Measurements from ENCODE around the gene NUP43.

The NUP43 gene

DNA sequence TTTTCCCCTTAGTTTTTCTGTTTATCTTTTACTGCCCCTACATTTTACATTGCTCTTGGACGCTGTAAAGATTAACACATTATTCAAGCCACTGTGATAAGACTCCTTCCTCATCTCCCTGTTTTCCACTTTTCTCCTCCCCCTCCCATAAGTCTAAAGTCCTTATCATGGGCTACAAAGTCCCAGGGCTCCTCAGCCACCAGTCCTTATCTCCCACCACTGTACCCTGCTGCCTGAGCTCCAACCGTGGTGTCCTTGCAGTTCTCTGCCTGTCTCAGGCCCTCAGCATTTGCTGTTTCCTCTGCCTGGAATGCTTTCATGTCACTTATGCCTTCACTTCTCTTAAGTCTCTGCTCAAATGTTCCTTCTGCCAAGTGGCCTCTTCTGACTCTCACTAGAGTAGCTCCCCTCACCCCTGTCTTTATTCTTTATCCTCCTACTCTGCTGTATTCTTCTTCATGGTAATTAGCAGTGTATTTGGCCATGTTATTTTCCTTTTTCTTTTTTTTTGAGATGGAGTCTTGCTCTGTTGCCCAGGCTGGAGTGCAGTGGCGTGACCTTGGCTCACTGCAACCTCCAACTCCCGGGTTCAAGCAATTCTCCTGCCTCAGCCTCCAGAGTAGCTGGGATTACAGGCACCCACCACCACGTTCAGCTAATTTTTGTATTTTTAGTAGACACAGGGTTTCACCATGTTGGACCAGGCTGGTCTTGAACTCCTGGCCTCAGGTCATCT, 17.7 kb downstream of the NUP43 start:
- Mint-ChIP-seq H3K27me3 (no peaks in the 10 kb centered on the region), H3K27ac (peak overlapping the region; percentile 95), H3K9me3 (no peaks in the 10 kb centered on the region), H3K36me3 (ENCODE audit: low read depth) (peaks cover 74% of the 10 kb centered on the region), H3K4me1 (ENCODE audit: low read depth) (peaks cover 31% of the 10 kb centered on the region), H3K4me3 (peak overlapping the region; percentile 71)
- intact Hi-C loops (cut with micrococcal nuclease) = loop anchor here (1.0 to 2.0 kb wide), 2 partner anchors 10 to 18 kb away; partner anchors contain the start of genes LATS1 and NUP43

DNA sequence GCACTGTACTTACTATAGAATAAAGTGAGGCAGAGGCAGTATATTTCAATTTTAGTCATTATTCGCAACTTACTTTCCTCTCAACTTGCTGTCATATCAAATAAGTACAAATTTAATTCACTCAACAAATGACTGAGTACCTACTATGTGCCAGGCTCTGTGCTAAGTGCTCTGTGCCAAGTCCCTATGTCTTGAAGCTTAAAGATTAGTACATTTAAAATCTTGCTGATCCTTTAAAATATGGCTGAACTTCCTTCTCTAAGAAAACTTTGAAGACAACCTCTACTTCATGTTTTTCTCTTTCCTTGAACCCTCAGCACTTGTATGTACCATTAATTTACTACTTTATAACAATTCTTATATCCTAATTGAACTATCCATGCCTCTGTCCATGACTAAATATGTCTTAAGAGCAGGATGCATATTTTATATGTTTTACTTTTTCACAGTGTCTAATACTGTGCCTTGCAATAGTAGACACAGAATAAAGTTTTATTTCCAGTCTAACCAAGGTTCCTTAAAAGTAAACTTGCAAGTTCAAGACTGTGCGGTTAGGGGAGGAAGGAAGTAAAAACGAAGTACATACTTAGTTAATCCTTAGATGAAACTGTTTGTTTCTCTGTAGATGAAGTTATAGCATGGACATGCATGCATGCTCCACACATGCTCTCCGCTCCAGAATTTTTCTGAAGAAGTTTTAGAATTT, 18.4 kb downstream of the NUP43 start:
- H3K4me3 Mint-ChIP-seq = peak overlapping the region; percentile 71
- H3K4me1 Mint-ChIP-seq (ENCODE audit: low read depth) = peaks cover 34% of the 10 kb centered on the region
- H3K27me3 Mint-ChIP-seq = no peaks in the 10 kb centered on the region
- no peaks in the 10 kb centered on the region for H3K9me3 Mint-ChIP-seq
- peaks cover 69% of the 10 kb centered on the region for H3K36me3 Mint-ChIP-seq (ENCODE audit: low read depth)
- H3K27ac Mint-ChIP-seq = peak overlapping the region; percentile 95
- intact Hi-C loops (cut with micrococcal nuclease) = loop anchor here (1.0 to 2.0 kb wide), 2 partner anchors 10 to 19 kb away; partner anchors contain the start of genes LATS1 and NUP43

DNA sequence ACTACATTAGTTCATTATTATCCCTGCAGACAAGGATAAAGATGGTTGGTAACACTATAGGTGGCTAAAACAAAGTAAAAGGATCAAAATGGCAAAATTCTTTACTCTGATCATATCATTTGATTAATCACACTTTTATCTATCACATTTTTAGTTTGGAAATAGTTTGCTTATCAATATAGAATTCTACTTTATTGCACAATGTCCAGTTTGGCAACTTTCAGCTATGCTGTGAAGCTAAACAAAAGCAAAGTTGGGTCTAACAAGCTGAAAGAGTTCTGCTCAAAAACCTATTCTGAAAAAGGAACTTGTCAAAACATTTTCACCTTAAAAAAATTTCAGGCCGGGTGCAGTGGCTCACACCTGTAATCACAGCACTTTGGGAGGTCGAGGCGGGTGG, 20.5 kb downstream of the NUP43 start:
- H3K36me3 Mint-ChIP-seq (ENCODE audit: low read depth) = peaks cover 47% of the 10 kb centered on the region
- no peak overlapping the region for H3K4me3 Mint-ChIP-seq
- peaks cover 34% of the 10 kb centered on the region for H3K4me1 Mint-ChIP-seq (ENCODE audit: low read depth)
- intact Hi-C loops (cut with micrococcal nuclease) = no loop called here
- no peak overlapping the region for H3K27ac Mint-ChIP-seq
- no peaks in the 10 kb centered on the region for H3K27me3 Mint-ChIP-seq
- no peaks in the 10 kb centered on the region for H3K9me3 Mint-ChIP-seq

DNA sequence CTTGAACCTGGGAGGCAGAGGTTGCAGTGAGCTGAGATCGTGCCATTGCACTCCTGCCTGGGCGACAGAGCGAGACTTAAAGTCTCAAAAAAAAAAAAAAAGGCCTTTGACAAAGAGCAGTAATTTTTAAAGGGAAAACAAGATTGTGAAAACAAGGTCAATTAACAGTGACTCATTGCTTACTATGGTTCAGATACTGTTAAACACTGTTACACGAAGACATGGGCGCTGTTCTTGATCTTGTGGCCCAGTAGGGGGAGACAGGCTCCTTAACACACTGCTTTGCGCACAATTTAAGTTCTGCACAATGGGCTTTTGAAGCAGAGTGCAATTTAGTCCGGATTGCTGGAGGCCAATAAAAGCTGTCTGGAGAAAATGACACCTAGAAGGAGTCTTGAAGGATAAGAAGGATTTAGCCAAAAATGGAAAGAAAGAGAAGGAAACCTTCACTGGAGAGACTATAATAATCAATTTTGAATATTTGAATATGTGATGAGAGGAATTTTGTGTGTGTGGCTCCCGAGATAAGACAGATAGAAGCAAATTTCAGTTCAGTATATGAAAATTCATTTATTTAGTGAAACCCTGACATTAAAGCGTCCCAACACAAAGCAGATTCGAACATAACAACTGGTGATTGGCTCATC, 22.4 kb downstream of the NUP43 start:
- no peak overlapping the region for H3K4me3 Mint-ChIP-seq
- H3K9me3 Mint-ChIP-seq = no peaks in the 10 kb centered on the region
- H3K27me3 Mint-ChIP-seq = no peaks in the 10 kb centered on the region
- H3K4me1 Mint-ChIP-seq (ENCODE audit: low read depth) = peaks cover 23% of the 10 kb centered on the region
- H3K27ac Mint-ChIP-seq = peak overlapping the region; percentile 38
- peaks cover 32% of the 10 kb centered on the region for H3K36me3 Mint-ChIP-seq (ENCODE audit: low read depth)
- intact Hi-C loops (cut with micrococcal nuclease) = loop anchor here (5.0 kb wide), 2 partner anchors 38 to 203 kb away; no protein-coding TSS in a partner anchor

DNA sequence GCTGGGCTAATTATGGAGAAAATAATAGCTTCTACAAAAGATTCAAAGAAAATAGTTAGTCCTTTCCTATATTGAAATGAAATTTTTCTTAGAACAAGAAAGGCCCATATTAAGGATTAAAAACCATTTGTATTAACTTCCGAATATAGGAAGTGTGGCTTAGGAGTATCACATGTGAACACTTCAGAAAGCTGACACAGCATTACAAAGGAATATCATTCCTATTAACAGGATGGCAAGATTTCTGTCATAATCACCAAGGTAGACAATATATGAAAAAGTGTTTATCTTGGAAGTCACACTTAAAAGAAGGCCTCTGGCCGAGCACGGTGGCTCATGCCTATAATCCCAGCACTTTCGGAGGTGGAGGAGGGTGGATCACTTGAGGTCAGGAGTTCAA, 23.1 kb downstream of the NUP43 start:
- Mint-ChIP-seq H3K36me3 (ENCODE audit: low read depth) (peaks cover 29% of the 10 kb centered on the region), H3K9me3 (no peaks in the 10 kb centered on the region), H3K4me3 (no peak overlapping the region), H3K27me3 (no peaks in the 10 kb centered on the region), H3K4me1 (ENCODE audit: low read depth) (peaks cover 17% of the 10 kb centered on the region), H3K27ac (peak overlapping the region; percentile 38)
- intact Hi-C loops (cut with micrococcal nuclease) = loop anchor here (5.0 kb wide), 2 partner anchors 39 to 204 kb away; no protein-coding TSS in a partner anchor

DNA sequence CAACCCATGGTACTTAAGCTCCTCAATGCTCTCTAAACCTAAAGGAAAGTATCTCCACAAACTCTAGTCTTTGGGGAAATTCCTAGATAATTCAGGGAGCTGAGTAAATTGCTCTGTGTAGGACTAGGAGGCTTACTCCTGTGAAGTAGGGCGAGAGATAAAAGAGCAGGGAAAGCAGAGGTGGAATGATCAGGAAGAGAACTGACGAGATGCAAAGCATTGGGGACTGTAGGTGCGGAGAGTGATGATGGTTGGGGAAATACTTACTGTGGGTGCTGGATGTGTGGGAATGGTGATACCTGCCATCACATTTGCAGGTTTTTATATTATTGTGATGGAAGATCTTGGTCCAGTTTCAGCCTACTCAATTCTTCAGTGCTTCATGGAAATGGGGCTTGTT, 26.8 kb downstream of the NUP43 start:
- H3K9me3 Mint-ChIP-seq = no peaks in the 10 kb centered on the region
- no peaks in the 10 kb centered on the region for H3K27me3 Mint-ChIP-seq
- H3K27ac Mint-ChIP-seq = no peak overlapping the region
- H3K36me3 Mint-ChIP-seq (ENCODE audit: low read depth) = peaks cover 23% of the 10 kb centered on the region
- peaks cover 21% of the 10 kb centered on the region for H3K4me1 Mint-ChIP-seq (ENCODE audit: low read depth)
- intact Hi-C loops (cut with micrococcal nuclease) = loop anchor here (5.0 kb wide), 1 partner anchor 33 kb away; no protein-coding TSS in a partner anchor
- H3K4me3 Mint-ChIP-seq = no peak overlapping the region

DNA sequence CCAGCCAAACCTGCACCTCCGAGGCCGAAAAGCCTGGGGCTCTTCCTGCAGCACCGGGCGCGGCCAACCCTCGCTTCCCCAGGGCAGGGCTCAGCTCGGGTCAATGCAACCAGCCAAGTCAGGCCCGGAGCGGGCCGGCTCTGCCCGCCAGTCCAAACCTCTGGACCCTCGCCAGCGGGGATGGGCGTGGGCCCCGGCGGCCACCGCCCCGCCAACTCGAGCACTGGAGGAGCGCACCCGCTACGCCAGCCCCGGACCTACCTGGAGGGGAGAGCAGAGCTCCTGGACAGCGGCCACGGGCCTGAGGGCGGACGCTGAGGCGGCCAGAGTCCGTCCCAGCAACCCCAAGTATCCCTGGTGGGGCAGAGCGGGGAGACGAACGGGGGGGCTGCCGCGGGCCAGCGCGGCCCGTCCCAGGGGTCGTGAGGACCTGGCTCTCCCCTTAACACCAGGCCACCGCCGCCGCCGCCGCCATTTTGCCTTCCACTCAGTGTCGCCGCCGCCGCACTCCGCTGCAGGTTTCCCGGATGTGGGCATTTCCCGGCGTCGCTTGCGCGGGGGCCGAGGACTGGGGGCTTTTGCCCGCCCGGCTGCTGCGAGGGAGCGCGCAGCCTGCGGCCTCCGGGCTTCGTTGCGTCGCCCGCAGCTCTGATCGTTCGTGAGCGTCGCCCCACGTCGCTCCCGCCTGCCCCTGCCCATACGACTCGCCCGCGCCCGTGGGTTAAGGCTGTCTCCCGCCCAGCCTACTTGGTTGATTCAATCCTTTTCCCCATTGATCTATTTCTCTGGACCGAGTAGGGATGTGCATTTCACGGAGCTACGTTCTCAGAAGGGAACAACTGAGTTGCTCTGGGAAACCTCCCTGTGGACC, 28.5 kb downstream of the NUP43 start, which contains the start of gene LATS1:
Gene LATS1, minus strand, starts transcription at position 514 of the 871 bp plus-strand sequence. CDS start 15,975 bp downstream, outside the sequence.
- peaks cover 13% of the 10 kb centered on the region for H3K4me1 Mint-ChIP-seq (ENCODE audit: low read depth)
- intact Hi-C loops (cut with micrococcal nuclease) = loop anchor here (1.0 to 5.0 kb wide), 3 partner anchors 10 to 151 kb away; partner anchors contain the start of gene GINM1
- H3K36me3 Mint-ChIP-seq (ENCODE audit: low read depth) = peaks cover 14% of the 10 kb centered on the region
- no peaks in the 10 kb centered on the region for H3K9me3 Mint-ChIP-seq
- H3K27me3 Mint-ChIP-seq = no peaks in the 10 kb centered on the region
- H3K27ac Mint-ChIP-seq = peak within 1 kb of the TSS; percentile 97
- peak within 1 kb of the TSS; percentile 99 for H3K4me3 Mint-ChIP-seq

DNA sequence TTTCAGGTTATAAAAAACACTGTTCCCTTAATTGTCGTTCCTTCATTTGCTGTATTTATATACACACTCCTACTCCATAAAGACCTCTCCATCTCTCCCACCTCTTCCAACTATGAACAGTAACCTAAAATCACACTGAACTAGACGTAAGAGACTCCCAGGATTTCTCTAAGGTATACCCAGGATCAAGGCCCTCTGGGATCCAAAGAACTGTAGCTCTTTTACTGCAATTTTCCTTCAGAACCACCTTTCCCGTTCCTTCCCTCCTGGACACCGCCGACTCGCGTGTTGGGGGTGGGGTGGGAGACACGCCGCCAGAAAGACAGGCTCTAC, 29.1 kb downstream of the NUP43 start:
- intact Hi-C loops (cut with micrococcal nuclease) = loop anchor here (2.0 to 5.0 kb wide), 2 partner anchors 35 to 150 kb away; partner anchors contain the start of gene GINM1
- Mint-ChIP-seq H3K36me3 (ENCODE audit: low read depth) (peaks cover 14% of the 10 kb centered on the region), H3K9me3 (no peaks in the 10 kb centered on the region), H3K27ac (peak overlapping the region; percentile 97), H3K27me3 (no peaks in the 10 kb centered on the region), H3K4me3 (peak overlapping the region; percentile 99), H3K4me1 (ENCODE audit: low read depth) (peaks cover 13% of the 10 kb centered on the region)

DNA sequence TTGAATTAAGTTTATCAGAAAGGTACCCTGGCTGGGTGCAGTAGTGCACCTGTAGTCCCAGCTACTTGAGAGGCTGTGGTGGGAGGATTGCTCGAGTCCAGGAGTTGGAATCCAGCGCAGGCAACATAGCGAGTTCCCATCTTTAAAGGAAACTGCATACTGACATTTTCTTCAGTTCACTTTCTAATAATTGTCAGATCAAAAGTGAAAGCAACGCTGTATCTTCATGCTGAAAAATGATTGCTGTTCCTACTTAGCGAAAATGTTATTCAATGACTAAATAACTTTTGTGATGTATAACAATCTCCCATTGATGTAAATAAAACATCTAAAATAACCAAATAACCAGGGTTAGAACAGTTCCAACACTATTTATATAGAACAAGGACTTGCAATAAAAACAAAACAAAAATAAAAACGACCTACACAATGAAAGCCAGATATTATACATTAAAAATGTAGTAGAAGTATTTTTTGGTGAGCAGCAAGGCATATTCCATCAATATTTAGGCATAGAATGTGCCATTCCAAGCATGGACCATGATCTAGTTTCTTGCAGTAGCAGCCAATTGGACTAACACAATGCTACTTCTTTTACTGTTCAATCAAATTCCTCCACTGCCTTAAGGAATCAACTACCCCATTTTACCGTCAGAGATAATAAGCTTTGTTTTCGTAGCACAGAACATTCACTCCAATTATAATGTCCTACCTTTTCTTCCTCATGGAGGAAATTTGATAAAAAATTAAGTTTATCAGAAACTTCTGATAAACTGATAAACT, 30.0 kb downstream of the NUP43 start:
- intact Hi-C loops (cut with micrococcal nuclease) = loop anchor here (2.0 to 5.0 kb wide), 2 partner anchors 36 to 150 kb away; partner anchors contain the start of gene GINM1
- H3K9me3 Mint-ChIP-seq = no peaks in the 10 kb centered on the region
- no peaks in the 10 kb centered on the region for H3K27me3 Mint-ChIP-seq
- H3K4me1 Mint-ChIP-seq (ENCODE audit: low read depth) = peaks cover 19% of the 10 kb centered on the region
- peaks cover 20% of the 10 kb centered on the region for H3K36me3 Mint-ChIP-seq (ENCODE audit: low read depth)
- peak overlapping the region; percentile 46 for H3K27ac Mint-ChIP-seq
- H3K4me3 Mint-ChIP-seq = peak overlapping the region; percentile 69

DNA sequence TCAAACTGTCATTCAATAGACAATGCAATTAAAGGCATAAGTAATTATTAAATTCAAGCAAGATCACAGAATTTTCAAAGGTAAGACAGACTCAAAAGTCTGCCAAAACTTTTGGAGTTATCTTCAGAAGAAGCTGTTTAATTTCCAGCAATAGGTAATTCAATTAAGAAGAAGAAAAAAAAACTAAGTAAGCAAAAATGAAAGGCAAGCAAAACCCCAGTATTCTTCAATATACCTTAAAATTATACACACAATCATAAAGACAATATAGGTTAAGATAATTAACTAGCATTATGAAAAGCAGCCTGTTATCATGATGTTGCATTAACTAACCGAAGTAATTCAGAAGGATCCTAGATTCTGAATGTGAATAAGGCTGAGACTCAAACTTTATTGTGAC, 31.9 kb downstream of the NUP43 start:
- Mint-ChIP-seq H3K27me3 (no peaks in the 10 kb centered on the region), H3K27ac (no peak overlapping the region), H3K9me3 (no peaks in the 10 kb centered on the region), H3K4me3 (no peak overlapping the region), H3K36me3 (ENCODE audit: low read depth) (peaks cover 25% of the 10 kb centered on the region), H3K4me1 (ENCODE audit: low read depth) (peaks cover 34% of the 10 kb centered on the region)
- intact Hi-C loops (cut with micrococcal nuclease) = no loop called here

DNA sequence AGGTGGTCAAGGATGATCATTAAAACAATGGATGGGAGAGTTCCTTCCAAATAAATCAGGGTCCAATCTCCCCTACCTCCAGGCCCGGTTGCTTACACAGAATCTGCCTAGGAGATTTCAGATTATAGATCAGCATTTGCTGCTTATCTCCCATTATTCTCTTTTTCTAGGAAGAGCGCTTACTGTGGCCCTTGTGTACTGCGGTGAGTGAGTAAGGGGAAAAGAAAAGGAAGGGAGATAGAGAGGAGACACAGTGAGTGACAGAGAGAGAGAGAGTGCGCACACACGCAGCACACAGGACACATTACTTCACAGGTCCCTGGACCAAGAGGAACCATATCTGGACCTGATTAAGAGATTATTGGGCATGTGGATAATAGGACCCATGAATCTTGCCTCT, 34.6 kb downstream of the NUP43 start:
- H3K9me3 Mint-ChIP-seq = no peaks in the 10 kb centered on the region
- peaks cover 11% of the 10 kb centered on the region for H3K36me3 Mint-ChIP-seq (ENCODE audit: low read depth)
- no peak overlapping the region for H3K27ac Mint-ChIP-seq
- peaks cover 30% of the 10 kb centered on the region for H3K4me1 Mint-ChIP-seq (ENCODE audit: low read depth)
- no peak overlapping the region for H3K4me3 Mint-ChIP-seq
- H3K27me3 Mint-ChIP-seq = no peaks in the 10 kb centered on the region
- intact Hi-C loops (cut with micrococcal nuclease) = no loop called here

DNA sequence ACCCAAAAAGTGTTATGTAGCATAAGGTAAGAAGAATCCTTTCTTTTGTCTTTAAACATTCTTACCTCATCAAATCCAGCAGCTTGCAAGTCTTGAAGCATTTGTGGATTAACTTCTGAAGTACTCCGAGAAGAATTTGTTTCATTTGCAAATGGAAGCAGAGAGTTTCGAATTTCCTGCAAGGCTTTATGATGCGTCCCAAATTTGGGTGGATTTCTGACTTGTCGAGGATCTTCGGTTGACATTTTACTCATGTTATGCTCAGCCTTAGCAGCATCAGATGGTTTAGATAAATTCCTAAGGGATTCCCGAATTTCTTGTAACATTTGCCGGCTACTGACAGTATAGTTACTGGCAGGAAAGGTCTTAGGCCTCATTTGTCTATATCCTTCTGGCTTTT, 44.6 kb downstream of the NUP43 start:
- H3K9me3 Mint-ChIP-seq = no peaks in the 10 kb centered on the region
- peaks cover 8% of the 10 kb centered on the region for H3K4me1 Mint-ChIP-seq (ENCODE audit: low read depth)
- H3K27me3 Mint-ChIP-seq = no peaks in the 10 kb centered on the region
- H3K36me3 Mint-ChIP-seq (ENCODE audit: low read depth) = peaks cover 26% of the 10 kb centered on the region
- H3K27ac Mint-ChIP-seq = no peak overlapping the region
- intact Hi-C loops (cut with micrococcal nuclease) = no loop called here
- H3K4me3 Mint-ChIP-seq = no peak overlapping the region
